Brain pericyte (primary cell): ENCODE measurements around the gene NR4A1.

Experiments
- DNase-seq: peaks from one replicate; pipeline ENCODE4 v3.0.0-alpha.2; 2012; ENCODE audit warnings: low read depth, low spot score

The NR4A1 gene

DNA sequence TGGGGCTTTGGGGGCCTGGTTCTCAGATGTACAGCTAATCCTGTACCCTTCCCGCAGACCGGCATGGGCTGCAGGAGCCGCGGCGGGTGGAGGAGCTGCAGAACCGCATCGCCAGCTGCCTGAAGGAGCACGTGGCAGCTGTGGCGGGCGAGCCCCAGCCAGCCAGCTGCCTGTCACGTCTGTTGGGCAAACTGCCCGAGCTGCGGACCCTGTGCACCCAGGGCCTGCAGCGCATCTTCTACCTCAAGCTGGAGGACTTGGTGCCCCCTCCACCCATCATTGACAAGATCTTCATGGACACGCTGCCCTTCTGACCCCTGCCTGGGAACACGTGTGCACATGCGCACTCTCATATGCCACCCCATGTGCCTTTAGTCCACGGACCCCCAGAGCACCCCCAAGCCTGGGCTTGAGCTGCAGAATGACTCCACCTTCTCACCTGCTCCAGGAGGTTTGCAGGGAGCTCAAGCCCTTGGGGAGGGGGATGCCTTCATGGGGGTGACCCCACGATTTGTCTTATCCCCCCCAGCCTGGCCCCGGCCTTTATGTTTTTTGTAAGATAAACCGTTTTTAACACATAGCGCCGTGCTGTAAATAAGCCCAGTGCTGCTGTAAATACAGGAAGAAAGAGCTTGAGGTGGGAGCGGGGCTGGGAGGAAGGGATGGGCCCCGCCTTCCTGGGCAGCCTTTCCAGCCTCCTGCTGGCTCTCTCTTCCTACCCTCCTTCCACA, 7.6 kb downstream of the NR4A1 start:
- no peak for DNase-seq

DNA sequence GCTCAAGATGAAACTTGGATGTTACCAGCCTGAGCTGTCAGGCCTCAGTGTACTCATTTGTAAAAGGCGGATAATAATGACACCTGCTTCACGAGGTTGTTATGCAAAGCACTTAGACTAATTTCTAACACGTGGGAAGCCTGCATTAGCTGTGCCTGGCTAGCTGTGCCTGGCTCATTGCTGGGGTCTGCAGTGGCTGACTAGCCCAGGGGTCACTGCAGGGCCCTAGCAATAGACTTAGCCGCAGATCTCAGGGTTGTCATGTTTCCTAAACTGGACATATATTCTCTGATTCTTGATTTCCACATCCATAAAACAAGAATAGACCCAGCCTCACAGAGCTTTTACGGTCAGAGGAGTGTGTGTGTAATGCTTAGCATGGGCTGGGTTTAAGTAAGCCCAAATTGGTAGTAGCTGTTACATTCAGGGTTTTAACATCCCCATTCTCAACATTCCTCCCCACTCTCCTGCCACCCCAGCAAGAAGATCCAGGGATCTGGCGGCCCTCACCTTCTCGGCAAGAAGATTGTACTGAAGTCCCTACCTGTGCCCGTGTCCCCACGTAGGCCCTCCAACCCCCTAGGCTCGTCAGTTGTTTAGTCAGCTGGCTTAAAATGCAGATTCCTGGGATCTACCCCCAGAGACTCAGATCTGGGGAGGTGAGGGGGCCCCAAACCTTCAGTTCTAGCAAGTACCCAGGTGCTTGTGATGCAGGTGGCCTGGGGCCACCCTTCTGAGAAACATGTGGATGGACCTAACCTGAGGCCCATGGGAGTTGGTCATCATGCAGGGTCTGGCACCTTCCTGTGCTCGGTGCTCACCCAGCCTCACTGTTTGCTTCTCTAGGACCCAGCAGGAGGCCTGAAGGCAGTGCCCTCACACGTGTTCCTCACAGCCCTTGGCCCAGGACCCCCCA, 8.6 kb downstream of the NR4A1 start:
- DNase-seq, result no peak

- no peak for DNase-seq
These were observed 9.4 kb downstream of the NR4A1 start for GRCh38 chr12:52060498-52061177.

DNA sequence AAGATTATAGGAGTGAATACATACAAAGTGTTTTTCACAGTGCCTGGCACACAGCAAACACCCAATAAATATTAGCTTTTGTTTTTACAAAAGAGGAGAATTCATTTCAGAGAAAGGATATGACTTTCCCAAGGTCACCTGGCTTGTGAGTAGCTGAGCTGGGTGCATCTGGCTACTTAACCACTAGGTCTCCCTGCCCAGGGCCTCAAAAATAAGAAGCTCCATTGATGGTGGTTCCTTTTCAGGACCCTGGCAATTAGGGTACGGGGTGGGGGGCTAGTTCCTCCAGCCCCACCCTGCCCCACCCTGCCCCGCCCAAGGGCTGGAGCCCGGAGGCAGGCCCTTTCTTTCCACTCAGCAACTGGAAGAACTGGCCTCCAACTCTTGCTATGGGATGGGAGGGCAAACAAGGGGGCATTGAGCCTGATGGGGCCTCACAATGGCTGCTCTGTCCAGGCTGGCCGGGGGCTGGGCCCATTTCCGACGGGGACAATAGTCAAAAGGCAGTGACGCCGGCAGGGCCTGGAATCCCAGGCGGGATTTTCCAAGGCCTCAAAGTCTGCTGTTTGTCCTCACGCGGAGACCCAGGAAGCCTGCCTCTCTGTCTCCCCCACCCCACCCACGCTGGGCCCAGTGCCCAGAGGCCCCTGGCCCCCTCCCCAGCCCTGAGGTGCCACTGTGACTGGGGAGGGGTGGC, 10.4 kb downstream of the NR4A1 start:
- no peak for DNase-seq

- DNase-seq, result no peak
These were observed 11.2 kb downstream of the NR4A1 start for GRCh38 chr12:52062167-52063081.

DNA sequence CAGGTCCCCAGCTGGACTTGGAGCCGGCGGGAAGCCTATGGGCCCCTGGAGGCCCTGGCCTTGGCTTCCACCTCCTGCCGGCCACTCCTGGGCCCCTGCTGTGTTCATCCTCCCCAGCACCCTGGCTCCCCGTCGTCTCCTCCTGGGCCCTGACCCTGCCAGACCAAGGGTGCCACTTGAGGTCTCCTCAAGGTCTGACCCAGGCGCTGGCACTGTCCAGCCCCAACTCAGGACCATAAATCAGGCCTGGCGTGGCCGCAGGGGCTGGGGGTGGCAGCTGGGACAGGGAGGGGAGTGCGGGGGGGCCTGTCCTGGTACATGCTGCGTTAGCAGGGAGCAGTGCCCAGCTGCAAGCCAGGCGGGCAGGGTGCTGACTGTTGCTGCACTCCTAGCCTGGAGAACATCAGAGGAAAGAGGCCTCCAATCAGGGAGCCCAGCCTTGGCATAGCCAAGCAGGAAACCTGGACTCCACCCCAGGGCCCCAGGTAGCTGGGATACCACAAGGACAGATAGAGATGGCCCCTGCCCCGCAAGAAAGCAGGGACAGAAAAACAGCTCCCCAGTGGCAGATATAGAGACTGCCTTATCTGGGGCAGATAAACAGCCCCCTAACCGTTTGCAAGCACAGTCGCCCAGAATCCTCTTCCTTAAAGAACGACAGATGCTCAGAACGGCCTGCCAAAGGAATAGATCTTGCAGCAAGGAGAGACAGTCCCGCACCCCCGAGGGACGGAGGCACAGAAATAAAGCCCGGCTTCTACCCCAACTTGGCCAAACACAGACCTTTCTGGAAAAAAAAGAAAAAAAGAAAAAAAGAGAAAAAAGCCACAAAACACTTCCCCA, 12.1 kb downstream of the NR4A1 start:
- DNase-seq, result no peak

- peak; percentile 96 for DNase-seq
These were observed 12.9 kb downstream of the NR4A1 start for GRCh38 chr12:52063981-52064649.

- DNase-seq, result no peak
These were observed 15.3 kb downstream of the NR4A1 start for GRCh38 chr12:52066346-52067080.

DNA sequence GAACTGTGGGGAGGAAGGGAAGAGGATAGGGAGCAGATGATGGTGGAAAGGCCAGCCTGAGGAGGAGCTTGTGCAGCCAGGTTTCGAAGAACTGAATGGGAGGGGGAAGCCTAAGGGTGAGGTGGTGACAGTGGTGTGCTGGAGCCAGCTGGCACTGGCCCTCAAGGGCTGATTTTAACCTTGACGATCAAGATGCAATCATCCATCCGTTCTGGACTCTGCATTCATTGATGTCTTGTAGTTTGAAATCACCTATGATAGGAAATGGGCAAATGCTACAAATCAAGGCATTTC, 15.8 kb downstream of the NR4A1 start:
- no peak for DNase-seq

DNA sequence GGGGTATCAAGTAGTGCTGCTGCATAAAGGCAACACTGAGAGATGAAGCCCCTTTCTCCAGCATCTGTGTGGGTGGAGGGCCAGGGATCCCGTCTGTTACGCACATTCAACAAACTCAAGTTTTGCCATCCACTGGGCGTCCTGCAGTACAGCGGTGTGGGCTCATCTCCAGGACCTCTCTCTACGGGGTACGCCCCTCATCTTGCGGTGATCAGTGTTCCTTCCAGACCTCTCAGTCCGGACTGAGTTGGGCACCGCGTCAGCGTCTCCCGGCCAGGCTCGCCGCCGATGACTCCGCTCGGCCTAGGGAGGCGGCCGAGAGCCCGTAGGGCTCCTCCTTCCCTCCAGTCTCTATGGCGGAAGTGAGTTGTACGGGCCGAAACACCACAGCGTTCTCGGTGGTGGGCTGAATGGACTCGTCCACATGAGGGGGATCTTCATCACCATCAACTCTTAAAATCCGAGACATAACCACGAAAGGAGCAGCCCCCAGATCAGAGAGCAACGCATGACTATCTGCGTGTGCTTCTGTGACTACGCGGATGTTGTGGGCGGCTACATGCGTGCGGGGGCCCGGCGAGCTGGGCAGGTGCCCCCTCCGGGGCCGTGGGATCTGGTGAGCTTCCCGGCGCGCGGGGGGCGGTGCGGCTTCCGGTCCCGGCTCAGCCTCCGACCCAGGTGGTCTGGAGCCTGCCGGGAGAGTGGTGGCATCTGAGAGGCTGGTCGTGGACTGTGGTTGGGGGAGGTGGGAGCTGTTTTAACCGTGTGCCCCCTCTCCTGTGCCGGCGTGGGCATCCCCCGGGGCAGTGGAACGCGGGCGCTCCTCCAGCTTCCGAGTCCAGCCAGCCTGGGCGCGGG, 18.3 kb downstream of the NR4A1 start, which contains the start of gene ATG101:
Gene ATG101 (plus strand): TSS at position 652 of the 858 bp plus-strand sequence. CDS start 3,673 bp downstream, outside the sequence.
- DNase-seq, result peak; percentile 92

- no peak for DNase-seq
These were observed 19.1 kb downstream of the NR4A1 start for GRCh38 chr12:52070185-52070925.

DNA sequence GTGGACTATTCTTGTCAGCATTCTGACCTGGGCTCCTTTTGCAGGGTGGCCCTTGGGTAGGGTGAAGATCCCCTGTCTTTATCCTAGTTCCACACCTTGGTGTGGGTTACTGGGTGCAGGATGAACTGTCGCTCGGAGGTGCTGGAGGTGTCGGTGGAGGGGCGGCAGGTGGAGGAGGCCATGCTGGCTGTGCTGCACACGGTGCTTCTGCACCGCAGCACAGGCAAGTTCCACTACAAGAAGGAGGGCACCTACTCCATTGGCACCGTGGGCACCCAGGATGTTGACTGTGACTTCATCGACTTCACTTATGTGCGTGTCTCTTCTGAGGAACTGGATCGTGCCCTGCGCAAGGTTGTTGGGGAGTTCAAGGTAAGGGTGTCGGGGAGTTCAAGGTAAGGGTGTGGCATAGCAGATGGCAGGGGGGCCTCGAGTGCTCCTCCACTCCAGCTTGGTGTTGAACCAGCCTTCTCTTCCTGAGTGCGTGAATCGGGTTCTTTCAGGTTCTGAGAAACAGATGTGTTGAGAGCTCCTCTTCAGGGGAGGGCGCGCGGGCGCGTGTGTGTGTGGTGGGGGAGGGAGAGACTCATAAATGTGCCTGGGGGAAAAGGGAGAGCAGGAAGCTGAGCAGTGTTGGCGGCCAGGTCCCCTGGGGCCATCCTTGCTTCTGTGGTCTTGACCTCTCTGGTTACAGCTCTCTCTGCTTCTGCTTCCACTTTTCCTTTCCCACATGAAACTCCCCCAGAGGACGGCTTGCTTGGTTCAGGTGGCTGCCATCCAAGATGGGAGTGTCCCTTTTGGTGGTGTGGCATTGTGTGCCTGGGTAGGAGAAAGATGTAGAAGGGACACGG, 22.5 kb downstream of the NR4A1 start:
- DNase-seq, result peak; percentile 73

DNA sequence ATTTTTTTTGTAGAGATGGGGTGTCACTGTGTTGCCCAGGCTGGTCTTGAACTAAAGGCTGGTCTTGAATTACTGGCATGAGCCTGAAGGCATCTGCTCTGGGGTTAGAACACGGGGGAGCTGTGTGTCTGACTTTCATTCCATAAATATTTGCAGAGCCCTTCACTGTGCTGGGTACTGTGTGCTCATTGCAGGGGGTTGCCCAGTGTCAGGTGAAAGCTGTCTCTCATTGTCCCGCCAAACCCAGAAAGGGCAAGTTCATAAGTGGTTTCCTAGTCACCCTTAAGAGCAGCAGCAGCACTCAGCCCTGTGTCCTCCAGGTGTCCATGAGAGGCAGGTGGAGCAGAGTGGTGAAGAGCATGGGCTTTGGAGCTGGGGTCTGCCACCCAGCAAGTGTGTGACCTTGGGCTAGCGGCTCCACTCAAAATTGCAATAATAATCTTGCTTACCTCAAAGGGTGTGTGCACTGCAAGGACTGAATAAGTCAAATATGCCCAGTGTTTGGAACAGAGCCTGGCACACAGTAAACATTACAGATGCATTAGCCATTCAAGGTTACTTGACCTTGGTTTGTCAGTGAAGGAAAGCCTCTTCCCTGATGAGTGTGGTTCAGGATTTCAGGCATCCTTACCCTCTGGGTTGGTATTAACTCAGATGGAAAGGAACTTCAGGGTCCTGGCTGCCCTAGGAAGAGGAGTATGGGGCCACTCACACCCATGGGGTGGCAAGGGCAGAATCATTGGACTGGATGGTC, 23.9 kb downstream of the NR4A1 start:
- DNase-seq, result no peak

GRCh38 chr12:52076811-52077210, 25.6 kb downstream of the NR4A1 start:
- no peak for DNase-seq

- no peak for DNase-seq
These were observed 27.0 kb downstream of the NR4A1 start for GRCh38 chr12:52078276-52078675.
